NCI-H128 (cell line): ENCODE measurements around the gene ARVCF.

ENCODE experiments used
- DNase-seq: peaks from one replicate; lab custom pipeline; 2025; ENCODE audit not compliant: unreplicated experiment; lab: John Stamatoyannopoulos, UW

Gene ARVCF

DNA sequence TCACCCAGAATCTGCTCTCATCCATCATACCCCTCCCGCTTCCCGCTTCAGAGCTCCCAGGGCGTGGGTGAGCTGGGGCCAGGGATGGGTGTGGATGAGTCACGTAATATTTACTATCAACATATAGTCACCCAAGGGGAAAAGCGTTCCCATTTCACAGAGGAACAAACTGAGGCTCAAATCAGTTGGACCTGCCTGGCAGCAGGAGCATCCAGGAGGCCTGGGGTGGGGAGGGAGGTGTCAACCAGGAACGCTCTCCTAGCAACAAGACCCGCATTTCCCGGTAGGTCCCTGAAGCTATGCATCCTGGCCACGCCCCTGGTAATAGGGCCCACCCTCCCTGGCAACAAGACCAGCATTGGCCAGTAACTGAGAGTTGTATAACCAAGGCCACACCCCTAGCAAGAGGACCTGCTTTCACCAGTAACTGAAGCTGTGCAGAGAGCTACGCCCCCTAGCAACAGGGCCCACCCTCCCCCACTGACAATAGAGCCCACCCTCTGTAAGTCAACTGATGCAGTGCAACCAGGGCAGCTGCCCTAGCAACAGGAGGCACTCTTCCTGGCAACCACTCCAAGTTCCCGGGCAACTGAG, 42.3 kb downstream of the ARVCF start:
- peak; percentile 77 for DNase-seq

DNA sequence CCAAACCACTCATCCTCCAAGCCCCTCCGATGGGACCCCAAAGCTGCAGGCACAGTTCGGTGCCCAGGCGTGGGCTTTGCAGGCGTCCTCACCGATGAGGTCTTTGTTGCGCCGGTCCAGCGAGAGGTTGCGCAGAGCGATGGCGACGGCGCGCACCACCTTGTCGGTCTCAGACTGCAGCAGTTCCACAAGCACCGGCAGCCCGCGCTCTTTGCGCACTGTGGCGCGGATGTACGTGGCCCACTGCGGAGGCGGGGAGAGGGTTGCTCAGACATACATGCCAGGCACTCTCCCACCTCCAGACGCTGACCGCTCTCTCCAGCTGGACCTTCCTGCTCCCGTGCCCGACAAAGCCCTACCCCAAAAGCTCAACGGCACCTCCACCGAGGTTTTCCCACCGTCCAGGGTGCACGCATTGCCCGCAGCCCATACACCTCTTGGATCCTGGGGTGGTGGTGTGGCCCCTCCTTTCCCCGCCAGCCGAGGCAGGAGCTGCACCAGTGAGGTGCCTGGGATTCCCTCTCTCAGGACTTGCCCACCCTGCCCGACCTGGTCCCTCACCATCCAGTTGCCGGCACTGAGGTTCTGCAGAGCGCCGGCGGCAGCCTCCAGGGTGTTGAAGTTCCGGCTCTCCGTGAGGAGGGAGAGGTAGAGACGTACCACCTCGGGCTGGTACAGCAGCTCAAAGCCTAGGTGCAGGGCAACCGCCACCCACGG, 42.9 kb downstream of the ARVCF start:
- DNase-seq: no peak

DNA sequence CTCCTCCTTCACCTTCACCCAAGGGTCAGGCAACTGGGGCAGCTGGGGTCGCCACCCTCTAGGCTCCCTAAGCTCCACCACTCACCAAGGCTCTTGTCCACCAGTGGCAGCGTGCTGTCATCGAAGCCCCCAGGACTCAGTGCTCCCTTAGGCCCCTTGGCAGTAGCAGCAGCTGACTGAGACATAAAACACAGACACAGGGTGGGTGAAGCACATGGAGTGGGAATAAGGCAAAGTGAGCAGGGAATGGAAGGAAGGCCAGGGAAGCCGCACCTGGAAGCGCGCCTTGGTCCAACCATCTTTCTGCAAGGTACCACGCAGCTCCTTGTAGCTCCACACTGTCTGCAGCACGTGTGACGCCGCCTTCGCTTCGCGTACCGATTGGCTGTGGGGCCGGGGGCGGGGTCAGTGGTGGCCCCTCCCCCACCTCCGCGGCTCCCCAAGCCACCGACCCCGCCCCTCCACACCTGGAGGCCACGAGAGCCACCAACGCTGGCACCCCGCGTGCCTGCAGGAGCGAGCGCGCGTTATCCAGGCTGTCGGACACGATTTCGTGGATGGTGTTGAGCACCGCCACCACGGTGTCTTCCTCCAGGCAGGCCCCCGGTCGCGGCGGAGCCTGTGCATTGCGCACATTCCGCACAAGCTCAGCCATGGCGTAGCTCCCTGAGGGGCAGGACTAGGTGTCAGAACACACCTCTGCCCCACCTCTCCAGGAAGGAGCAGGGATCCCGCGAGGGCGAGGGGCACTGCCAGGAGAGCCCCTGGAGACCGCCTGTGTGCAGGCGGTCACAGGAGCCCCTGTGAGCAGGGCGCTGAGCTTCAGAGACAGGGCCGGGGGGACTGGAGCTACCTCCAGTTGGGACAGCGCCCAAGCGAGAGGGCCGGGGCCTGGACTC, 43.7 kb downstream of the ARVCF start:
- no peak for DNase-seq

DNA sequence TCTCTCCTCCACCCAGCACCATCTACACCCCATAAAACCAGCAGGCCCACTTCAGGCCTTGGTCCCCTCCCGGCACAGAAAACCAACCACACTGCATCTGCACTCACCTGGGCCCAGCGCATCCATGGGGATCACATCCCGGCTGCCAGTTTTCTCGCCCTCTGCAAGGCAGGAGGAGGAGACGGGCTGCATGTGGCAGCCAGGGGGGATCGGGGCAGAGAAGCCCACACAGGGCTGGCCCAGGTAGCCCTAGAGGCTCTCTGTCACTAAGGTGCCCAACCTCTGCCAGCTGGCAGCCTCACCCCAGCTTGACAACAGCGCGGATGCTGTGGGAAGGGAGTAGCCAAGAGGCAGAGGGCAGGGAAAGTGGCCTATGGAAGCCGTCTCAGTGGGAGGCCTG, 44.4 kb downstream of the ARVCF start:
- no peak for DNase-seq

DNA sequence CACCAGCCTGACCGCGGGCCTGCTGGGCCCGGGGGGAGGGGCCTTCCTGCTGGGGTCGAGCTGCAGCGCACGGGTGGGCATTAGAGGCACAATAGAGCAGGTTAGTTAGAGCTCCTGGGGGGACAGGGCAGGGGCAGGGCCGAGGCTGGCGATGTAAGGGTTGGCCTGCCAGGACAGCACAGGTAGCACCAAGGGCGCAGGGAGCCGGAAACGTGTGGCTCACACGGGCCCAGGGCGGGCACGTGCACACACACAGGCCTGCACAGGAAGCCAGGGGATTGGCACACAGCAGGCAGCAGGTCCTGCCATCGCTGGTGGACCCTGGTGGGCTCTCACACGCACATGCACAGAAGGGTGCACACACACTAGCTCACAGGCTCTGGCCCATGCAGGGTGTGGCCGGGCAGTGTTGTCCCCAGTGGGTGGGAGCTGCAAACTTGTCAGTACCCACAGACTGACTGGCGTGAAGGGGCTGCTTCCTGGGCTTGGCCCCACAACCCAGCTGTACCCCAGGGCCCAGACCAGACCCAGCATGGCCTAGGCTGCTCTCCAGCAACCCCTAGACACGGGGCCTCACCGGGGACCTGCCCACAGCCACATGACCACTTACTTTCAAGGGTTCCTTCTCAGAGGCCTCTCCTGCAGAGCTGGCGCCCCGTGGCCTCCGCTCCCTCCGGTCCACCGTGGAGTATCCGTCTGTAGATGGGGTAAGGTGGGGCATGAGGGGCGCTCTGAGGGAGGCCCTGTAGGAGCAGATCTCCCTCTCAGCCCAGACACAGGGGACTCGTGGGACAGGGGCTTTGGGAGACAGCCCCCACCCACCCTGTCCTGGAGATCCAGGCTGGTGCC, 45.1 kb downstream of the ARVCF start:
- no peak for DNase-seq

DNA sequence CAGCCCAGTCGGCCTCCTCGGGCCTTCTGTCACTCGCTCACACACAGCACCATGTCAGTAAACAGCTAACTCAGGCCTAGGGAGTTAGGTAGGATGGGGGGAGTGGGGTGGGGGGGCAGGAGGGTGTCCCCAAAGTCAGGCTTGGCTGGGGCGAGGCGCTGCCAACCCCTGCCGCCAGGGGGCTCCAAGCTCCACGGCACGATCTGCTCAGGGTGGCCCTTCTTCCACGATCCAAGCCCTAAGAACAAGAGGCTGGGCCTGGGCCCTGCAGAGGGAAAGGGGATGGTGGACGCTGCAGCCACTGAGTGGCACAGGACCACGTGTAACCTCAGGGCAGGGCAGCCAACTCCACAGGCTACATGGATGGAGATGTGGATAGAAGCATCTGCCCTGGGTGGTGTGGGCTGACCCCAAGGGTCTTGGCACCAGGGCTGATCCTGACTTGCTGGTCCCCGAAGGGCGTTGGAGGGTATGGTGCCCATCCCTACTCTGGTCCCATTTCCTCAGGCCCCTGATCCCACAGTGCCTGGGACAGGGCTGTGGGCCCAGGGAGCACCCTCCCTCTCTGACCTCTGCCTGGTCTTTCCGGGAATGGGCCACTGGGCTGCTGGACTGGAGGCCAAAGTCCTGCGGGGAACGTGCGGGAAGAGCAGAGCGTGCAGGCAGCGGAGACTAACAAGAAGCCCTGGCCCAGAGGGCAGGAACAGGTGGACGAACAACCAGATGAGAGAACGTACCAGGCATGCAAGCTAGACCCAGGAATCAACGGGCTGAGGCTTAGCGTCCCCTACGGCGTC, 45.9 kb downstream of the ARVCF start:
- DNase-seq: no peak

DNA sequence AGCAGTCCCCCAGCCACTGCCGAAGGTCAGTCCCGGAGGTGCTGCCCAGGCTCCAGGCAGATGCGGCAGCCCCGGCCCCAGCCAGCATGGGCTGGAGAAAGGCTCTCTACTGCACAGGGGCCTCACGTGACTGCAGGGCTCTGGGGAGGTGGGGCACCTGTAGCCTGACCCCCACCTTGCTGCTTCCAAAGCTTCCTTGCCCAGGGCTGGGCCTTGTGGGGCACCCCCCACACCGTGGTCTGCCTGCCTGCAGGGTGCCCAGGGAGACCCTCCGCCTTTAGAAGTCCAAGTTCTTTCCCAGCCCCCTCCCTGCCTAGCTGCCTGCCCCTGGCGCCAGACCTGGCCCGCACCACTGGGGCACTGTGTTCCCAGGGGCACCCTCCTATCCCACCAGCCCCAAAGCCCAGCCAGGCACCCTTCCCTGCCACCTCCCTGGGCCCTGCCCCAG, 46.6 kb downstream of the ARVCF start:
- no peak for DNase-seq

DNA sequence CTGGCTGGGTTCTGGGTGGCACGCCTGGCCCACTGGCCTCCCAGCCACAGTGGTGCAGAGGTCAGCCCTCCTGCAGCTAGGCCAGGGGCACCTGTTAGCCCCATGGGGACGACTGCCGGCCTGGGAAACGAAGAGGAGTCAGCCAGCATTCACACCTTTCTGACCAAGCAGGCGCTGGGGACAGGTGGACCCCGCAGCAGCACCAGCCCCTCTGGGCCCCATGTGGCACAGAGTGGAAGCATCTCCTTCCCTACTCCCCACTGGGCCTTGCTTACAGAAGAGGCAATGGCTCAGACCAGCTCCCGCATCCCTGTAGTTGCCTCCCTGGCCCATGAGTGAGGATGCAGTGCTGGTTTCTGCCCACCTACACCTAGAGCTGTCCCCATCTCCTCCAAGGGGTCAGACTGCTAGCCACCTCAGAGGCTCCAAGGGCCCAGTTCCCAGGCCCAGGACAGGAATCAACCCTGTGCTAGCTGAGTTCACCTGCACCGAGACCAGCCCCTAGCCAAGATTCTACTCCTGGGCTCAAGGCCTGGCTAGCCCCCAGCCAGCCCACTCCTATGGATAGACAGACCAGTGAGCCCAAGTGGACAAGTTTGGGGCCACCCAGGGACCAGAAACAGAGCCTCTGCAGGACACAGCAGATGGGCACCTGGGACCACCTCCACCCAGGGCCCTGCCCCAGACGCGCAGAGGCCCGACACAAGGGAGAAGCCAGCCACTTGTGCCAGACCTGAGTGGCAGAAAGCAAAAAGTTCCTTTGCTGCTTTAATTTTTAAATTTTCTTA, 47.3 kb downstream of the ARVCF start:
- no peak for DNase-seq

DNA sequence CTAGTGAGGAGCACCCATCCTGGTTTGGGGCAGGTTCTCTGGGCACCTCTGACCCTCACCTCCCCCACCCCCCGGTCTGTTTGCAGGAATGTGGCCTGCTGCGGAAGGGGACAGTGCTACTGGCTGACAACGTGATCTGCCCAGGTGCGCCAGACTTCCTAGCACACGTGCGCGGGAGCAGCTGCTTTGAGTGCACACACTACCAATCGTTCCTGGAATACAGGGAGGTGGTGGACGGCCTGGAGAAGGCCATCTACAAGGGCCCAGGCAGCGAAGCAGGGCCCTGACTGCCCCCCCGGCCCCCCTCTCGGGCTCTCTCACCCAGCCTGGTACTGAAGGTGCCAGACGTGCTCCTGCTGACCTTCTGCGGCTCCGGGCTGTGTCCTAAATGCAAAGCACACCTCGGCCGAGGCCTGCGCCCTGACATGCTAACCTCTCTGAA, 48.2 kb downstream of the ARVCF start:
- no peak for DNase-seq

DNA sequence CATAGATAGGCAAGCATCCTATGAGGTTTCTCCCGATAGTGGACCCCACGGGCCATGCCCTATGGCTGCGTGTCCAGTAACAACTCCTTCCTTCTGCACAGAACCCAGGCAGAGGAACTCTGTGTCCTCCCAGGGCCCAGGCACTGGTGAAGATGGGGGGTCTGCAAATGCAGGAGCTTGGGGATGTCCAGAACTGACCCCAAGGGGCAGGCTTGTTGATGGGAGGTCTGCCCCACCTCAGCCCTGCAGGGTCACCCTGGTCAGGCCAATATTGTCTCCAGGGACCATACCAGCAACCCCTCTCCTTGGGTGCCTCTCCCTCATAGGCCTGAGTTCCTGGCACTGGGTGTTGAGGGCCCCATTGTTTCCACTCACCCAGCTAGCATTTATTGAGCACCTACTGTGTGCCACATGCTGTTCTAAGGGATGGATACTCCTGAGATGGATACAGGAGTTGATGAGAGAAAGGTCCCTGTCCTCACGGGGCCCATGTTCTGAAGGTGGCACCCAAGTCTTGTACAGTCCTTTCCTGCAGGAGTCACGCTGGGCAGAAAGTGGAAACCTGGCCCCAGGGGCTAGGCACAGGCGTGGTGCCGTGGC, 48.7 kb downstream of the ARVCF start:
- DNase-seq: no peak

DNA sequence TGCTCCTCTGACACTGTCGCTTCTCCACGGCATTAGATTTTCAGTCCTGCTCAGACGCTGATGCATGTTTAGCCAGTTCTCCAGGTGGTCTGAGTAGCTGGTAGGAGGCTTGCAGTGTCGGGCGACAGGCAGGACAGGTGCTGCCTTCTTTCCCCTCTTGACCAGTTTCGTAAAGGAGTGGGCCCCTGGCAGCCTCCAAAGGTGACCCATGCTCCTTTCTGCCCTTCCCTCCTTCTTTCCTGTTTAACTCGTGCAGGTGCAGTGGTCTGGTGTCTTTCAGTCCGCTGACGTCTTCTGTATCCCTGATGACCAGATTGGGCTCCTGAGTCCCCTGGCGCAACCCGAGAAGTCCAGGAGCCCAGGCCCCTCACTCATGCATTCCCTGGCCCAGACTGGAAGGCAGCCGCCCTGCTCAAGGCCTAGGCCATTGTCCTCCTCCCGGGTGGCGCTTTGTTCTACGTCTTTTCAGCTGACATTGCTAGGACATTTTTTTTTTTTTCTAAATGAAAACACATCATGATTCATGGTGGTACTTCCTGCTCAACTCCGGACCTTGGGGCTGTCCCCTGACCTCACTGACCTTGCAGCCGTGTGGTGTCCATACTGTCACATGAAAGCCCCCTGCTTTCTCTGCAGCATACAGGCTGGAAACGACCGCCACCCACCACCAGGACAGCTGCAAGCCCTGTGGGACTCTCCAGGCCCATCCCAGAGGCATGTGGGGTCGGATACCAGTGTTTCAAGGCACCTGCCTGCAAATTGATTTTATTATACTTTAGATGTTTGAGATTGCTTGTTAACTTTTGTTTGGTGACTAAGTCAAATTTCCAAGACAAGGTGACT, 49.5 kb downstream of the ARVCF start:
- DNase-seq: no peak

DNA sequence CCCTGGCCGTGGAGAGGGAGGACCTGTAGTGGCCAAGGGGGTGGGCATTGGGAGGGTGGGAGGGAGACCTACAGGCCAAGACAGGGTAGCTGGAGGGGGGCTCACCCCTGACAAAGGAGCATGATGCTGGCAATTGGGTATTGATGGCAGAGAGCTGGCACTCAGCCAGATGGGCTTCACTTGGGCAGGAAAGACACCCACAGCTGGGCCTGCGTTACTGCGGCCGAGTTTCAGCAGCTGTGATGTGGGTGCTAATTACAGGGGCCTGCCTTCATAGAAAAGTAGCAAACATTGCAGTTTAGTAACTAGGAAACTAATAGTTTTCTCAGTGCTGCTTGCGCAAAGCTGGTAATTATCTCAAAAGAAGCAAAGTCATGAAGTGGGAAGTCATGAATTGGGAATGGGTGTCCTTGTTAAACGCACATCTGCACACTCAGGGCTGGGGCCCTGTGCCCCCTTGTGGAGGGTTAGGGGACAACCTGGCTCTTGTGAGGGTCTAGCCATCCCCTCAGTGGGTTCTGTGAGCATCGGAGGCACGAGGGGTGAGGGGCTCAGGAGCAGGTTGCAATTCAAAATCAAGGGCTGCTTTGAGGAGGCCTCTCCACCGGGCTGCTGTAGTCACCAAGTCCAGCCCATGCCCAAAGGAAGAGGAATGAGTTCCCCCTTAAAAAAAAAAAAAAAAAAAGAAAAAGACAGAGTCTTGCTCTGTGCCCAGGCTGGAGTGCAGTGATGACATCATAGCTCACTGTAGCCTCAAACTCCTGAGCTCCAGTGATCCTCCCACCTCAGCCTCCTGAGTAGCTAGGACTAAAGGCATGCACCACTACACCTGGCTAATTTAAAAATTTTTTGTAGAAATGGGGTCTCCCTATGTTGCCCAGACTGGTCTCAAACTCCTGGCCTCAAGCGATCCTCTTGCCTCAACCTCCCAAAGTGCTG, 50.6 kb downstream of the ARVCF start:
- DNase-seq: no peak

DNA sequence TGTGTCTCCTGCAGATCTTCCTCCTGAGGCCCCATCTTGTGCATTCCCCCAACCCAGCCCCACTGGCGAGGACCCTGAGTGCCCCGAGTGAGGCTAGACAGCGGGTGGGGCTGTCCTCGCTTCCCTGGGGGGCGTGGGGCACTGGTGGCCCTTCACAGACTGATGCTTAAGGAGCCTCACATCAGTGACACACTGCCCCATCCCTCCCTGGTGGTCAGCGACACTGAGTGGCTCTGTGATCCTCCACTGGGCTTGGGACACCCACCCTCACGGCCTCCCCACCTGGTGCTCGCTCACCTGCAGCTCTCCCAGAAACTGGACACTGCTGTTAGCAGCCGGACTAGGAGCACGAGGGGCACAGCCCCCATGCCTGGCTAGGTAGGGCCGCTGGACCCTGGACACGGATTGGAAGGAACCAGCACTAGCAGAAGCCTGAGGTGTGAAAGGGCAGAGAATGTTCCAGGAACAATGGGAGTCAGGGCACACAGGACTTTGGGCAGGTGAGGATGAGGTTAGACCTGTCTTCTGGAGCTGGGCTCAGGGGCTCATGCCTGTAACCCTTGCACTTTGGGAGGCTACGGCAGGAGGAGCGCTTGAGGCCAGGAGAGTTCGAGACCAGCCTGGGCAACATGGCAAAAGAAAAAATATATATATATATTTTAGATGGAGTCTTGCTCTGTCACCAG, 51.8 kb downstream of the ARVCF start:
- DNase-seq: no peak

DNA sequence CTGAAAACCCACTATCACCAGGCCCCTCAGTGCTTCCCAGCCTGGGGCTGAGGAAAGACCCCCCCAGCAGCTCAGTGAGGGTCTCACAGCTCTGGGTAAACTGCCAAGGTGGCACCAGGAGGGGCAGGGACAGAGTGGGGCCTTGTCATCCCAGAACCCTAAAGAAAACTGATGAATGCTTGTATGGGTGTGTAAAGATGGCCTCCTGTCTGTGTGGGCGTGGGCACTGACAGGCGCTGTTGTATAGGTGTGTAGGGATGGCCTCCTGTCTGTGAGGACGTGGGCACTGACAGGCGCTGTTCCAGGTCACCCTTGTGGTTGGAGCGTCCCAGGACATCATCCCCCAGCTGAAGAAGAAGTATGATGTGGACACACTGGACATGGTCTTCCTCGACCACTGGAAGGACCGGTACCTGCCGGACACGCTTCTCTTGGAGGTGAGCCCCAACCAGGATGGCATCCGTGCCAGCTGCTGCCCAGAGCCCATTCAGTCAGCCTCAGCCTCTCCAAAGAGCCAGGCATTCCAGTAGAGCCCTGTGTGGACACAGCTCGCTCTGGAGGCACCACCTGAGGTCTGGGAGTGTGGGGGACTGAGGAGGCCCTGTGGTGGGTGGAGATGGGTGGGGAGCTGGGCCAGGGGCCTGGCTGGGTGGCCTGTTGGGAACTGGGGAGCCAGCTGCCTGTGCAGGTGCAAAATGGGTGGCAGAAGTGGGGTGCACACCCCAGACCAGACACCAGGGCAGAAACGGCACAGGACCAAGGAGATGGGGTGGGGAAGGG, 52.6 kb downstream of the ARVCF start:
- DNase-seq: no peak

DNA sequence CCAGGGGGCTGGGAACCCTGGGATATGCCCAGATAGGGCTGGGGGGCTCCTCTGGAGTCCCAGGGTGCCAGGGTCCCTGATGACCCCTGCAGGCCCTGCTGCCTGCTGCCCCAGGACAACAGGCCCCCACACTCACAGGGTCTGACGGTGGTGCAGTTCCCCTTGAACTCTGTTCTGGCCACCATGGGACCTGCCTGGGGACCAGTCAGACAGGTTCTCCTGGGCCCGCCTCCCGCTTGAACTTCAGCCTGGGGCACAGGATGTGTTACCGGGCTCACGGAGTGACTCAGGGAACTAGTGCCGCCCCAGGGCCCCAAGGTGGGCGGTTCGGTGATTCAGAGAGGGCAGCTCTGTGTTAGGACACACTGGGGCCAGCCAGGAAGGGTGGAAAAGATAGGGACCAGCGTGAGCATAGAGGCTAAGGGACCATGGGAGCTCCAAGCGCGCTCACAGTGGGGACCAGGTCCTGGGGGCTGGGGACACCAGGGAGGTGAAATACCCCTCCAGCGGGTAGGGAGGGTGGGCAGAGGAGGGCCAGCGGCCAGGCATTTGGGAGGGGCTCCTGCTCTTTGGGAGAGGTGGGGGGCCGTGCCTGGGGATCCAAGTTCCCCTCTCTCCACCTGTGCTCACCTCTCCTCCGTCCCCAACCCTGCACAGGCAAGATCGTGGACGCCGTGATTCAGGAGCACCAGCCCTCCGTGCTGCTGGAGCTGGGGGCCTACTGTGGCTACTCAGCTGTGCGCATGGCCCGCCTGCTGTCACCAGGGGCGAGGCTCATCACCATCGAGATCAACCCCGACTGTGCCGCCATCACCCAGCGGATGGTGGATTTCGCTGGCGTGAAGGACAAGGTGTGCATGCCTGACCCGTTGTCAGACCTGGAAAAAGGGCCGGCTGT, 53.5 kb downstream of the ARVCF start:
- DNase-seq: no peak
